OCI-LY3 (cell line): Measurements from ENCODE around the gene WHRN.

Experiments
- H2AFZ ChIP-seq: fragments of 200-600, 300-600 bp; shearing (Covaris generic); 2 replicates; pipeline ENCODE4 v1.6.0; 2014; ENCODE audit warnings: antibody characterized with exemption, low read depth, low read length
- H3K27ac ChIP-seq: fragments of 200-600, 300-600 bp; sonication (generic); 2 replicates; pipeline ENCODE4 v1.5.1; 2014; ENCODE audit warnings: mild to moderate bottlenecking, low read length, moderate library complexity, mixed read lengths
- H3K27me3 ChIP-seq: fragments of 200-600, 300-600 bp; sonication (generic); 2 replicates; pipeline ENCODE4 v1.6.1; 2014; ENCODE audit warnings: low read depth, low read length, mixed read lengths
- H3K36me3 ChIP-seq: fragments of 200-600, 300-600 bp; sonication (generic); replicated peaks from 2 replicates; pipeline ENCODE3; 2014; ENCODE audit warnings: low read depth, low read length, mixed read lengths
- H3K4me1 ChIP-seq: fragments of 300-600, 200-600 bp; sonication (generic); 2 replicates; pipeline ENCODE4 v1.6.1; 2014; ENCODE audit warnings: low read length, mixed read lengths
- H3K4me2 ChIP-seq: fragments of 200-600, 300-600 bp; sonication (generic); 2 replicates; pipeline ENCODE4 v1.6.1; 2014; ENCODE audit warnings: low read length, mixed read lengths
- H3K4me3 ChIP-seq: fragments of 300-600, 200-600 bp; sonication (generic); 2 replicates; pipeline ENCODE4 v1.5.1; 2014; ENCODE audit warnings: antibody characterized with exemption, mild to moderate bottlenecking, low read length, moderate library complexity
- H3K79me2 ChIP-seq: fragments of 300-600, 200-600 bp; shearing (Covaris generic); 2 replicates; pipeline ENCODE4 v1.6.1; 2014; ENCODE audit warnings: mild to moderate bottlenecking, low read length, mixed read lengths
- H3K9ac ChIP-seq: fragments of 300-600, 200-600 bp; shearing (Covaris generic); 2 replicates; pipeline ENCODE4 v1.6.0; 2014; ENCODE audit warnings: mild to moderate bottlenecking, low read length, moderate library complexity
- H3K9me3 ChIP-seq: fragments of 200-600, 300-600 bp; shearing (Covaris generic); 2 replicates; pipeline ENCODE4 v1.6.1; 2014; ENCODE audit warnings: low read length, mixed read lengths; ENCODE audit not compliant: insufficient read depth
- H4K20me1 ChIP-seq: fragments of 200-600, 300-600 bp; sonication (generic); 2 replicates; pipeline ENCODE4 v1.6.1; 2016; ENCODE audit warnings: low read length, mixed read lengths; ENCODE audit not compliant: insufficient read depth
- CTCF ChIP-seq: fragments of 200-600, 300-600 bp; sonication (generic); IDR thresholded peaks from 2 replicates; pipeline ENCODE4 v1.5.1; 2014; ENCODE audit warnings: antibody characterized with exemption, low read length, low read depth
- EZH2phosphoT487 ChIP-seq: fragments of 200-600 bp; shearing (Covaris generic); IDR thresholded peaks from 2 replicates; pipeline ENCODE4 v1.6.1; 2018; ENCODE audit warnings: antibody characterized with exemption, mixed run types, low read depth

Gene WHRN

GRCh38 chr9:114386361-114386885, 118.8 kb downstream of the WHRN start:
- peak overlapping the region; percentile 99 for H3K4me2 ChIP-seq
- peaks cover 93% of the 10 kb centered on the region for H3K79me2 ChIP-seq
- peak overlapping the region; percentile 98 for H3K9ac ChIP-seq
- no peaks in the 10 kb centered on the region for H3K27me3 ChIP-seq
- peak overlapping the region; percentile 99 for H3K27ac ChIP-seq
- H3K4me3 ChIP-seq: peak overlapping the region; percentile 89
- H3K36me3 ChIP-seq: peaks cover 40% of the 10 kb centered on the region
- H4K20me1 ChIP-seq: peaks cover 7% of the 10 kb centered on the region; the same call in 1 of the 2 replicates
- H2AFZ ChIP-seq: no peak overlapping the region
- TF ChIP-seq CTCF: no peak
- no peak for TF ChIP-seq EZH2phosphoT487
- no peaks in the 10 kb centered on the region for H3K9me3 ChIP-seq
- H3K4me1 ChIP-seq: peaks cover 94% of the 10 kb centered on the region

GRCh38 chr9:114385397-114386181, 119.7 kb downstream of the WHRN start:
- Histone ChIP-seq H3K36me3 (peaks cover 47% of the 10 kb centered on the region), H3K79me2 (peaks cover 93% of the 10 kb centered on the region), H4K20me1 (peaks cover 9% of the 10 kb centered on the region; the same call in 1 of the 2 replicates), H3K9ac (peak overlapping the region; percentile 98), H3K27ac (peak overlapping the region; percentile 99), H2AFZ (no peak overlapping the region), H3K9me3 (no peaks in the 10 kb centered on the region), H3K27me3 (no peaks in the 10 kb centered on the region), H3K4me2 (peak overlapping the region; percentile 100), H3K4me3 (peak overlapping the region; percentile 89), H3K4me1 (peaks cover 86% of the 10 kb centered on the region)
- TF ChIP-seq EZH2phosphoT487 (no peak), CTCF (no peak)

DNA sequence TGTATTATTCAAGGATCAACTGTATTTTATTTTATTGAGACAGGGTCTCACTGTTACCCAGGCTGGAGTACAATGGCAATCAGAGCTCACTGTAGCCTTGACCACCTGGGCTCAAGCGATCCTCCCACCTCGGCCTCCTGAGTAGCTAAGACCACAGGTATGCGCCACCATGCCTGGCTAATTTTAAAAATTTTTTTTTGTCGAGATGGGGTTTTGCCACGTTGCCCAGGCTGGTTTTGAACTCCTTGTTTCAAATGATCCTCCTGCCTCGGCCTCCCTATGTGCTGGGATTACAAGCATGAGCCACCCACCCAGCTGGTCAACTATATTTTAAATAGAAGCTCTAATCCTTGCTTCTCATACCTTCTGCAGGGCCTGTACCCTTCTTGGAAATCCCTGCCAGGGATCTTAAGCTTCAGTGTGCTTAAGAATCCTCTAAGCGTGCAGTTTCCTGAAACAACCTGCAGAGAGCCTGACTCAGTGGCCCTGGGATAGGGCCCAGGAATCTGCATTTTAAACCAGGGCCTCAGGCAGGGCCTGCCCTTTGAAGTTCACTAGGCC, 120.4 kb downstream of the WHRN start:
- H3K4me2 ChIP-seq: peak overlapping the region; percentile 100
- H3K36me3 ChIP-seq: peaks cover 52% of the 10 kb centered on the region
- no peak overlapping the region for H2AFZ ChIP-seq
- H3K27me3 ChIP-seq: no peaks in the 10 kb centered on the region
- peak overlapping the region; percentile 92 for H3K9ac ChIP-seq
- TF ChIP-seq CTCF (no peak), EZH2phosphoT487 (no peak)
- H3K27ac ChIP-seq: peak overlapping the region; percentile 99
- H3K4me3 ChIP-seq: peak overlapping the region; percentile 76
- H3K4me1 ChIP-seq: peaks cover 79% of the 10 kb centered on the region
- peaks cover 93% of the 10 kb centered on the region for H3K79me2 ChIP-seq
- H3K9me3 ChIP-seq: no peaks in the 10 kb centered on the region
- peaks cover 11% of the 10 kb centered on the region; the same call in 1 of the 2 replicates for H4K20me1 ChIP-seq

DNA sequence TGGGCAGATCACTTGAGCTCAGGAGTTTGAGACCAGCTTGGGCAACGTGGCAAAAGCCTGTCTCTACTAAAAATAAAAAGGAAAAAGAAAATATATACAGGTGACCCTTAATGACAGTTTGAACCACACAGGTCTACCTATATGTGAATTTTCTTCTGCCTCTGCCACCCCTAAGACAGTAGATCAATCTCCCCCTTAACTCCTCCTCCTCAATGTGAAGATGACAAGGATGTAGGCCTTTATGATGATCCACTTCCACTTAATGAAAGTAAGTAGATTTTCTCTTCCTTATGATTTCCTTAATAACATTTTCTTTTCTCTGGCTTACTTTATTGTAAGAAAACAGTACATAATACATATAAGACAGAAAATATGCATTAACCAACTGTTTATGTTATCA, 120.9 kb downstream of the WHRN start:
- Histone ChIP-seq H2AFZ (no peak overlapping the region), H3K36me3 (peaks cover 58% of the 10 kb centered on the region), H3K27ac (peak overlapping the region; percentile 99), H3K79me2 (peaks cover 93% of the 10 kb centered on the region), H3K4me2 (peak overlapping the region; percentile 100), H4K20me1 (peaks cover 16% of the 10 kb centered on the region; the same call in 1 of the 2 replicates), H3K9me3 (no peaks in the 10 kb centered on the region), H3K9ac (peak overlapping the region; percentile 92), H3K27me3 (no peaks in the 10 kb centered on the region), H3K4me3 (peak overlapping the region; percentile 76), H3K4me1 (peaks cover 74% of the 10 kb centered on the region)
- TF ChIP-seq EZH2phosphoT487 (no peak), CTCF (no peak)
